Stimulated activated CD4-positive, alpha-beta T cell treated with anti-CD3 and anti-CD28 coated beads, Interleukin-12 subunit alpha, Interleukin-12 subunit beta, amount 100 ng/mL, for 48 hours (primary cell): ENCODE measurements around the gene LOXL3.
A peak's percentile ranks its signal among the peaks of the same experiment; 100 is the strongest.
"Not testable (repeated sequence)": the region's sequence is repeated elsewhere in the genome, so short reads cannot be mapped to it uniquely, and the experiment has no call there.

Experiments
- DNase-seq, 3 donors: peaks; one replicate each; pipeline ENCODE4 v3.0.0-alpha.2; 2020; ENCODE audit warnings: low read depth in 2 of 3, low spot score in 1 of 3

The LOXL3 gene

GRCh38 chr2:74493546-74493945 is 60.2 kb downstream of the LOXL3 start:
- DNase-seq = no peak

GRCh38 chr2:74491648-74492544 is 61.8 kb downstream of the LOXL3 start:
- DNase-seq = no peak

GRCh38 chr2:74489906-74490305 is 63.8 kb downstream of the LOXL3 start:
- no peak for DNase-seq

- no peak for DNase-seq
Measured at GRCh38 chr2:74488643-74489481, 64.9 kb downstream of the LOXL3 start.

GRCh38 chr2:74486141-74486540 is 67.6 kb downstream of the LOXL3 start:
- DNase-seq = no peak

- not testable (repeated sequence) for DNase-seq
Measured at GRCh38 chr2:74483675-74484164, 70.0 kb downstream of the LOXL3 start.

- DNase-seq = peak; percentile 88 to 89 (median 89)
Measured at GRCh38 chr2:74482801-74483674, 70.7 kb downstream of the LOXL3 start, which contains the start of the genes CCDC142 and TTC31. Gene CCDC142, minus strand, starts transcription at chr2:74482998. Its CDS starts 161 bp downstream, at chr2:74482837. Gene TTC31, plus strand, starts transcription at chr2:74483081. Its CDS starts 15 bp downstream, at chr2:74483096.
